ENCODE results near the gene HMOX1.
"Not testable (repeated sequence)": the region's sequence is repeated elsewhere in the genome, so short reads cannot be mapped to it uniquely, and the experiment has no call there.

The HMOX1 gene

DNA sequence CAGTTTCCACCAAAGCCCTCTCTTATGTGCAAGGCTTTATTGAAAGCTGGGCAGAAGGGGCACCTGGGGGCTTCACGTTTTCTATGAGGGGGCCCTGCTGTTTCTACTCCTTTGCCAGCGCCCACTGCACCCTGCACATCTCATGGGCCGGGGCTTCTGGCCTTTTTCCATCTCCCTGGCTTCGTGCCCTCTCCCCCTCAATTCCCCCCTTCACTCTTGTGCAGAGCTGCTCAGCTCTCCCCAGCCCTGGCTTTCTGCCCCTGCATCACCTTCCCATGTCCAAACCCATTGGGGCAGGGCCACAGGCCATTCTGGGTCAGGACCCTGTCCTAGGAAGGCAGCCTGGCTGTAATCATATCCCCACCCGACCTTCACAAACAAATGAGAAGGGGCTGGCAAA is 55.5 kb downstream of the HMOX1 start:
- DNase-seq, result no peak

- no peak for DNase-seq
These were observed 56.2 kb downstream of the HMOX1 start for GRCh38 chr22:35437049-35437448.

DNA sequence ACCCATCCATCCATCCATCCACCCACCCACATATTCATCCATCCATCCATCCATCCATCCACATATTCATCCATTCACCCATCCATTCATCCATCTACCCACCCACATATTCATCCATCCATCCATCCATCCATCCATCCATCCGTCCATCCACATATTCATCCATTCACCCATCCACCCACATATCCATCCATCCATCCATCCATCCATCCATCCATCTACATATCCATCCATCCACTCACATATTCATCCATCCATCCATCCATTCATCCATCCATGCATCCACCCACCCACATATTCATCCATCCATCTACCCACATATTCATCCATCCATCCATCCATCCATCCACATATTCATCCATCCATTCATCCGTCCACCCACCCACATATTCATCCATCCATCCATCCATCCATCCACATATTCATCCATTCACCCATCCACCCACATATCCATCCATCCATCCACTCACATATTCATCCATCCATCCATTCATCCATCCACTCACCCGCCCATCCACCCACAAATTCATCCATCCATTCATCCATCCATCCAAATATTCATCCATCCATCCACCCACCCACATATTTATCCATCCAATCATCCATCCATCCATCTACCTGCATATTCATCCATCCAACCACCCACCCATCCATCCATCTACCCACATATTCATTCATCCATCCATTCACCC is 57.9 kb downstream of the HMOX1 start:
- DNase-seq, result not testable (repeated sequence)

DNA sequence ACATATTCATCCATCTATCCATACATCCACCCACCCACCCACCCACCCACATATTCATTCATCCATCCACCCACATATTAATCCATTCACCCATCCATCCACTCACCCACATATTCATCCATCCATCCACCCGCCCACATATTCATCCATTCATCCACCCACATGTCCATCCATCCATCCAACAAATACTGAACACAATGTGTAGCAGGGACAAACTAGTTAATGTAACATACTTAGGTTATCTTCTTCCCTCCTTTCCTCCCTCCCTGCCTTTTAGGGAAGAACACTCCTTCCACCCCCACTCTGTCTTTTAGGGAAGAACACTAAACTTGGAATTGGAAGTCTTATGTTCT is 58.4 kb downstream of the HMOX1 start:
- peak in 1 of 4 experiments; percentile 15 for DNase-seq

GRCh38 chr22:35440129-35440528 is 59.2 kb downstream of the HMOX1 start:
- no peak for DNase-seq

DNA sequence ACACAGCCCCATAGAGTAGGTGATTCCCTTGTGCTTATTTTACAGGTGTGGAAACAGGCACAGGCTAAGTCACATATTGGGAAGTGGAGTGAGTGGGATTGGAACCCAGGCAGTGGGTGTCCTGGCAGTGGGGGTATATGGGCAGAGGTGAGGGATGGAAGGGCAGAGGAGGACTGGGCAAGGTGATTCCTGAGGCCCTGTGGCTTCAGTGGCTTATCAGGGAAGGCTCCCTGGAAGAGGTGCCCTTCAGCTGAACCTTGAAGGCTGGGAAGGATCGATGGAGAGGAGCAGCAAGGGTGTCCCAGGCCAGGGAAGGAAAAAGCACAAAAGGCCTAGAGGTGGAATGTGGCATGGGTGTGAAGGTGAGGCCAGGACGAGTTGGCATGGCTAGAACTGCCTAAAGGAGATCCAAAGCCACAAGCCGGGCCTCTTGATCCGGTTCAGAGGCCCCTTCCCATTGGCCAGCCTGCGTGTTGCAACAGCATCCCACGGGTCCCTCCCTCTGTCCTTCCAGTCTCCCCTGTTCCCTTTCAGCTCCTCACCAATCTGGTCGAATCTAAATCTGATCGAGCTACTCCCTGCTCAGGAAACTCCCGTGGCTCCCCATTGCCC is 60.7 kb downstream of the HMOX1 start:
- DNase-seq, result no peak

DNA sequence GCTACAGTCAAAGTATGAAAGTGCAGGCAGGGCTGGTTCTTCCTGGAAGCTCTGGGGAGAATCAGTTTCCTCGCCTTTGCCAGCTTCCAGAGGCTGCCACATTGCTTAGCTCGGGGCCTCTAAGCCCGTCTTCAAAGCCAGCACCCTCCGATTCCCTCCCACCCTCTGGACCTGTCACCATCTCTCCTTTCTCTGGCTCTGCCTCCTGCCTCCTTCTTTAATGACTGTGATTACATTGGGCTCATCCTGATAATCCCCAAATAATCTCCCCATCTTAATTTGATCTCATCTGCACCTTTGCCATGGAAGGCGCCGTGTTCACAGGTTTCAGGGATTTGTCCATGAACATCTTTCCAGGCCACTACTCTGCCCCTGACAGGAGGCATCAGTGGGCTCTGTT is 61.6 kb downstream of the HMOX1 start:
- DNase-seq, result no peak

- no peak for DNase-seq
These were observed 62.4 kb downstream of the HMOX1 start for GRCh38 chr22:35443338-35443737.
